Measurements from ENCODE around the gene MYO3A. TPM values are rescaled to one million over a fixed set of nuclear protein-coding genes. Genes with fewer than 3 reads are reported as not detected.
"Not testable (repeated sequence)": the region's sequence is repeated elsewhere in the genome, so short reads cannot be mapped to it uniquely, and the experiment has no call there.

The MYO3A gene
- total and polyA plus RNA-seq, 8 donors: 0.45 to 29.8 (median 0.99) TPM; not detected in 2

- H3K4me1 ChIP-seq: no peaks in the 10 kb centered on the region
- H3K9me3 ChIP-seq: no peaks in the 10 kb centered on the region
- DNase-seq: no peak
- no peak for TF ChIP-seq EP300 (IDR thresholded peaks at IDR 0.05)
- TF ChIP-seq, protein P1, sequence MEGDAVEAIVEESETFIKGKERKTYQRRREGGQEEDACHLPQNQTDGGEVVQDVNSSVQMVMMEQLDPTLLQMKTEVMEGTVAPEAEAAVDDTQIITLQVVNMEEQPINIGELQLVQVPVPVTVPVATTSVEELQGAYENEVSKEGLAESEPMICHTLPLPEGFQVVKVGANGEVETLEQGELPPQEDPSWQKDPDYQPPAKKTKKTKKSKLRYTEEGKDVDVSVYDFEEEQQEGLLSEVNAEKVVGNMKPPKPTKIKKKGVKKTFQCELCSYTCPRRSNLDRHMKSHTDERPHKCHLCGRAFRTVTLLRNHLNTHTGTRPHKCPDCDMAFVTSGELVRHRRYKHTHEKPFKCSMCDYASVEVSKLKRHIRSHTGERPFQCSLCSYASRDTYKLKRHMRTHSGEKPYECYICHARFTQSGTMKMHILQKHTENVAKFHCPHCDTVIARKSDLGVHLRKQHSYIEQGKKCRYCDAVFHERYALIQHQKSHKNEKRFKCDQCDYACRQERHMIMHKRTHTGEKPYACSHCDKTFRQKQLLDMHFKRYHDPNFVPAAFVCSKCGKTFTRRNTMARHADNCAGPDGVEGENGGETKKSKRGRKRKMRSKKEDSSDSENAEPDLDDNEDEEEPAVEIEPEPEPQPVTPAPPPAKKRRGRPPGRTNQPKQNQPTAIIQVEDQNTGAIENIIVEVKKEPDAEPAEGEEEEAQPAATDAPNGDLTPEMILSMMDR (IDR thresholded peaks at IDR 0.05): no peak
- no peak for TF ChIP-seq POLR2AphosphoS5 (IDR thresholded peaks at IDR 0.05)
- no peak for TF ChIP-seq POLR2A (IDR thresholded peaks at IDR 0.05)
- intact Hi-C loops (cut with DNase I; ENCODE audit: low total_unique reads): no loop called here
- no peaks in the 10 kb centered on the region for H3K27me3 ChIP-seq
- WGBS, 5 donors: 39 to 69% (median 61%) methylated on average over 1 of the region's 1 CpG
- no peak overlapping the region for H3K4me3 ChIP-seq
- H3K36me3 ChIP-seq: no peaks in the 10 kb centered on the region
- no peak overlapping the region for H3K27ac ChIP-seq
Observed at GRCh38 chr10:26093229-26093628, 159.2 kb downstream of the MYO3A start.

DNA sequence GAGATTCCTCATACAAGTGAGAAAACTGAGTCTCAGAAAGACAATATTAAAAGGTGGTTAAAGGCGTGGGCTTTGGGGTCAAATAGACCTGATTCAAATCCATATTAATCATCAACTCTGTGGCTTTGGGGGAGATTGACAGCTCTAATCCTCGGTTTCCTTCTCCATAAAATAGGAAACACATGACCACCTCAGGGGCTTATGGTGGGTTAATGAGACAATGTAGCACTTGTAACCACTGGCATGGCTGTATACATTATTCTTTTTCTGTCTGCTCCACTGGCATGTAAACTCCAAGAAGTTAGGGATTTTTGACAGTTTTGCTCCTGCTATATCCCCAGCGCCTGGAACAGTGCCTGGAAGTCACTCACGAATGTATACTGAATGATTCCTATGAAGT, 161.8 kb downstream of the MYO3A start:
- 64 to 74% (median 70%) methylated on average over 4 of the region's 4 CpGs for WGBS, 5 donors
- Histone ChIP-seq H3K4me1 (no peaks in the 10 kb centered on the region), H3K36me3 (no peaks in the 10 kb centered on the region), H3K27ac (no peak overlapping the region), H3K27me3 (no peaks in the 10 kb centered on the region), H3K4me3 (no peak overlapping the region), H3K9me3 (no peaks in the 10 kb centered on the region)
- intact Hi-C loops (cut with DNase I; ENCODE audit: low total_unique reads): no loop called here
- TF ChIP-seq EP300 (IDR thresholded peaks at IDR 0.05) (no peak), POLR2AphosphoS5 (IDR thresholded peaks at IDR 0.05) (no peak), POLR2A (IDR thresholded peaks at IDR 0.05) (no peak)
- TF ChIP-seq, protein P1 (IDR thresholded peaks at IDR 0.05): no peak
- DNase-seq: no peak

DNA sequence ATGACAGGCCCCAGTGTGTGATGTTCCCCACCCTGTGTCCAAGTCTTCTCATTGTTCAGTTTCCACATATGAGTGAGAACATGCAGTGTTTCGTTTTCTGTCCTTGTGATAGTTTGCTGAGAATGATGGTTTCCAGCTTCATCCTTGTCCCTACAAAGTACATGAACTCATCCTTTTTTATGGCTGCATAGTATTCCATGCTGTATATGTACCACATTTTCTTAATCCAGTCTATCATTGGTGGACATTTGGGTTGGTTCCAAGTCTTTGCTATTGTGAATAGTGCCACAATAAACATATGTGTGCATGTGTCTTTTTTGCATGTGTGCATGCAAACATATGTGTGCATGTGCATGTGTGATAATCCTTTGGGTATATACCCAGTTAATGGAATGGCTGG, 163.5 kb downstream of the MYO3A start:
- H3K4me3 ChIP-seq; DNase-seq; H3K27me3 ChIP-seq; H3K36me3 ChIP-seq; H3K9me3 ChIP-seq; H3K4me1 ChIP-seq; H3K27ac ChIP-seq; intact Hi-C loops (cut with DNase I; ENCODE audit: low total_unique reads): not testable (repeated sequence)
- WGBS, 5 donors: 64 to 92% (median 87%) methylated on average over 1 of the region's 1 CpG

- H3K4me1 ChIP-seq: no peaks in the 10 kb centered on the region
- H3K4me3 ChIP-seq: no peak overlapping the region
- no peaks in the 10 kb centered on the region for H3K9me3 ChIP-seq
- WGBS, 5 donors: 37 to 57% (median 38%) methylated on average over 3 of the region's 3 CpGs
- intact Hi-C loops (cut with DNase I; ENCODE audit: low total_unique reads): no loop called here
- no peak for DNase-seq
- no peaks in the 10 kb centered on the region for H3K36me3 ChIP-seq
- H3K27me3 ChIP-seq: no peaks in the 10 kb centered on the region
- TF ChIP-seq EP300 (IDR thresholded peaks at IDR 0.05) (no peak), POLR2A (IDR thresholded peaks at IDR 0.05) (no peak), POLR2AphosphoS5 (IDR thresholded peaks at IDR 0.05) (no peak)
- TF ChIP-seq, protein P1 (IDR thresholded peaks at IDR 0.05): no peak
- H3K27ac ChIP-seq: no peak overlapping the region
Observed at GRCh38 chr10:26112532-26112931, 178.5 kb downstream of the MYO3A start.

DNA sequence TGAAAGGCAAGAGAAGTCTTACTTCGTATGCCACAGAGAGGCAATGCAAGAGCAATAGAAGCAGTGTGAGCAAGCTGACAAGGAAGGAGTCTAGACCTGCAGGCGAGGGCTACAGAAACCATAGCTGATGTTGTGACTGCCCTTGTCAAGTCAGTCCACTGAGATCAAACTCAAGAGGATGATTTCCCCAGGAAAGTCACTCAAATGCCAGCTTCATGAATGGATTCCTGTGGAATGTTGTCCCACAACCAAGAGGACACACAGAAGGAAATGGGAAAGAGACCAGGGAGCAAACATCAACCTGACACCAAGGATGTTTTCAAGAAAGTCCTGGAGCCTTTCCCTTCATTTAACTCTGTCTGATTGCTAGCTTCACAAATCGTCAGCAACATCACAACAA, 204.6 kb downstream of the MYO3A start:
- Histone ChIP-seq H3K4me3 (no peak overlapping the region), H3K4me1 (no peaks in the 10 kb centered on the region), H3K27me3 (no peaks in the 10 kb centered on the region), H3K9me3 (peaks cover 0 to 19% (median 12%) of the 10 kb centered on the region in 4 donors), H3K27ac (no peak overlapping the region), H3K36me3 (no peaks in the 10 kb centered on the region)
- TF ChIP-seq POLR2AphosphoS5 (IDR thresholded peaks at IDR 0.05) (no peak), EP300 (IDR thresholded peaks at IDR 0.05) (no peak), POLR2A (IDR thresholded peaks at IDR 0.05) (no peak)
- TF ChIP-seq, protein P1 (IDR thresholded peaks at IDR 0.05): no peak
- WGBS, 5 donors: 80 to 94% (median 87%) methylated on average over 3 of the region's 3 CpGs
- no peak for DNase-seq
- intact Hi-C loops (cut with DNase I; ENCODE audit: low total_unique reads): no loop called here
